Caco-2 (cell line): ENCODE results near the gene CHRNA5. TPM values are rescaled to one million over a fixed set of nuclear protein-coding genes. Genes with fewer than 3 reads are reported as not detected.

Experiments used
- BruUV-seq: library from RNA; stranded (reverse); fragments of 400-500 nt; replicated peaks from 2 replicates; lab custom pipeline; 2021; lab: Mats Ljungman, UMichigan
- CTCF ChIA-PET: fragments of 300-600 bp; sonication (Branson Sonifier 250); formaldehyde crosslinking; loops from one replicate; lab custom pipeline; 2022; ENCODE audit warnings: antibody characterized with exemption; lab: Charles Lee
- POLR2A ChIA-PET: fragments of 300-600 bp; sonication (Branson Sonifier 250); formaldehyde crosslinking; loops from one replicate; lab custom pipeline; 2022; ENCODE audit warnings: antibody characterized with exemption; lab: Charles Lee
- DNase-seq, 2 experiments: peaks; one replicate each; pipeline versions ENCODE4 v3.0.0 to v3.0.0-alpha.2; 2020 to 2022
- H3K27me3 ChIP-seq: replicated peaks from 2 replicates; pipeline ENCODE4 v1.6.0; 2011; ENCODE audit warnings: low read length; ENCODE audit not compliant: control insufficient read depth, insufficient read depth
- H3K36me3 ChIP-seq: 2 replicates; pipeline ENCODE4 v1.5.1; 2011; ENCODE audit warnings: low read length; ENCODE audit not compliant: control insufficient read depth, insufficient read depth
- H3K4me1 ChIP-seq: fragments of 250-450 bp; sonication (Bioruptor Pico); 2 replicates; pipeline ENCODE4 v1.5.1; 2020; ENCODE audit warnings: mild to moderate bottlenecking
- H3K4me3 ChIP-seq: 2 replicates; pipeline ENCODE4 v1.5.1; 2011; ENCODE audit warnings: low read depth, mild to moderate bottlenecking, control low read depth, low read length
- H3K9me3 ChIP-seq: fragments of 250-450 bp; sonication (Bioruptor Pico); 2 replicates; pipeline ENCODE4 v1.5.1; 2020; ENCODE audit warnings: mild to moderate bottlenecking, moderate library complexity
- H3K27ac Mint-ChIP-seq: one replicate; pipeline ENCODE4 v1.8.0; 2022; ENCODE audit warnings: mixed read lengths; ENCODE audit not compliant: unreplicated experiment
- H3K27me3 Mint-ChIP-seq: one replicate; pipeline ENCODE4 v1.8.0; 2022; ENCODE audit warnings: mixed read lengths; ENCODE audit not compliant: insufficient read depth, unreplicated experiment
- H3K36me3 Mint-ChIP-seq: one replicate; pipeline ENCODE4 v1.8.0; 2022; ENCODE audit warnings: mild to moderate bottlenecking, mixed read lengths; ENCODE audit not compliant: insufficient read depth, unreplicated experiment
- H3K4me1 Mint-ChIP-seq: one replicate; pipeline ENCODE4 v1.8.0; 2022; ENCODE audit warnings: low read depth, mixed read lengths; ENCODE audit not compliant: unreplicated experiment
- H3K4me3 Mint-ChIP-seq: one replicate; pipeline ENCODE4 v1.8.0; 2022; ENCODE audit warnings: mild to moderate bottlenecking, moderate library complexity, mixed read lengths; ENCODE audit not compliant: unreplicated experiment
- H3K9me3 Mint-ChIP-seq: one replicate; pipeline ENCODE4 v1.8.0; 2022; ENCODE audit warnings: mixed read lengths; ENCODE audit not compliant: unreplicated experiment
- CTCF ChIP-seq, 2 experiments: fragments of 200-600 bp in 1 of 2; IDR thresholded peaks; 1 replicate in 1 of 2; 2 replicates in 1 of 2; pipeline versions ENCODE4 v1.5.1 to v1.8.0; 2011 to 2022; ENCODE audit warnings: antibody characterized with exemption in 1 of 2, control low read depth in 1 of 2, inconsistent platforms in 1 of 2, low read depth in 1 of 2, low read length in 1 of 2, mild to moderate bottlenecking in 1 of 2, moderate library complexity in 1 of 2; ENCODE audit not compliant: insufficient read depth in 1 of 2, severe bottlenecking in 1 of 2, unreplicated experiment in 1 of 2
- intact Hi-C: fragments of 100-400 bp; cut with micrococcal nuclease; formaldehyde crosslinking; loops from one replicate; pipeline ENCODE4 v1.10.0; 2022; ENCODE audit not compliant: unreplicated experiment
- total RNA-seq: library from RNA; stranded (reverse); gene quantifications from 2 replicates; pipeline ENCODE4 v1.2.3, GENCODE V29; 2022

The CHRNA5 gene
- total RNA-seq, 1 experiment from 2014 or later: 12.9 TPM

GRCh38 chr15:78571382-78571781 lies 6.1 kb downstream of the CHRNA5 start:
- no peak overlapping the region for H3K27ac Mint-ChIP-seq
- POLR2A ChIA-PET: no interaction called here
- TF ChIP-seq CTCF (IDR thresholded peaks at IDR 0.05; ENCODE audit: insufficient read depth in 1 of 2, low read depth in 1 of 2, low read length in 1 of 2, severe bottlenecking in 1 of 2, unreplicated experiment in 1 of 2): no peak

GRCh38 chr15:78573416-78573815 lies 8.1 kb downstream of the CHRNA5 start:
- Histone ChIP-seq H3K4me3 (no peak overlapping the region), H3K9me3 (no peaks in the 10 kb centered on the region), H3K36me3 (no peaks in the 10 kb centered on the region), H3K4me1 (no peaks in the 10 kb centered on the region), H3K27me3 (no peaks in the 10 kb centered on the region)
- H3K4me1 Mint-ChIP-seq: no peaks in the 10 kb centered on the region
- no peak overlapping the region for H3K4me3 Mint-ChIP-seq
- no peaks in the 10 kb centered on the region for H3K36me3 Mint-ChIP-seq
- no TSS peak for BruUV-seq
- no peak for TF ChIP-seq CTCF (IDR thresholded peaks at IDR 0.05; ENCODE audit: insufficient read depth in 1 of 2, low read depth in 1 of 2, low read length in 1 of 2, severe bottlenecking in 1 of 2, unreplicated experiment in 1 of 2)
- H3K27me3 Mint-ChIP-seq: no peaks in the 10 kb centered on the region
- no peak overlapping the region for H3K27ac Mint-ChIP-seq
- POLR2A ChIA-PET: no interaction called here
- intact Hi-C loops: no loop called here
- H3K9me3 Mint-ChIP-seq: no peaks in the 10 kb centered on the region
- CTCF ChIA-PET: no interaction called here
- no peak for DNase-seq

More at GRCh38 chr15:78571382-78571781, 6.1 kb downstream of the CHRNA5 start:
- H3K27me3 ChIP-seq: no peaks in the 10 kb centered on the region
- intact Hi-C loops: no loop called here
- H3K36me3 ChIP-seq: no peaks in the 10 kb centered on the region
- peaks cover 11% of the 10 kb centered on the region for H3K4me1 Mint-ChIP-seq
- CTCF ChIA-PET: no interaction called here
- H3K4me3 ChIP-seq: no peak overlapping the region
- H3K9me3 ChIP-seq: no peaks in the 10 kb centered on the region
- no TSS peak for BruUV-seq
- no peaks in the 10 kb centered on the region for H3K9me3 Mint-ChIP-seq
- no peak for DNase-seq
- no peaks in the 10 kb centered on the region for H3K27me3 Mint-ChIP-seq
- no peaks in the 10 kb centered on the region for H3K36me3 Mint-ChIP-seq
- no peak overlapping the region for H3K4me3 Mint-ChIP-seq
- H3K4me1 ChIP-seq: no peaks in the 10 kb centered on the region

GRCh38 chr15:78574944-78575343 lies 9.6 kb downstream of the CHRNA5 start:
- Mint-ChIP-seq H3K27ac (no peak overlapping the region), H3K36me3 (no peaks in the 10 kb centered on the region), H3K9me3 (no peaks in the 10 kb centered on the region), H3K4me3 (no peak overlapping the region), H3K27me3 (no peaks in the 10 kb centered on the region), H3K4me1 (no peaks in the 10 kb centered on the region)
- no peaks in the 10 kb centered on the region for H3K9me3 ChIP-seq
- no peaks in the 10 kb centered on the region for H3K36me3 ChIP-seq
- no peak for TF ChIP-seq CTCF (IDR thresholded peaks at IDR 0.05; ENCODE audit: insufficient read depth in 1 of 2, low read depth in 1 of 2, low read length in 1 of 2, severe bottlenecking in 1 of 2, unreplicated experiment in 1 of 2)
- H3K4me1 ChIP-seq: no peaks in the 10 kb centered on the region
- CTCF ChIA-PET: no interaction called here
- H3K27me3 ChIP-seq: no peaks in the 10 kb centered on the region
- POLR2A ChIA-PET: no interaction called here
- no TSS peak for BruUV-seq
- intact Hi-C loops: no loop called here
- DNase-seq: no peak
- H3K4me3 ChIP-seq: no peak overlapping the region
